ENCODE data around the gene HSD17B8. TPM values are rescaled to one million over a fixed set of nuclear protein-coding genes. Genes with fewer than 3 reads are reported as not detected.

Gene HSD17B8
- total RNA-seq, 1 experiment from 2014 or later, result 22.0 TPM

DNA sequence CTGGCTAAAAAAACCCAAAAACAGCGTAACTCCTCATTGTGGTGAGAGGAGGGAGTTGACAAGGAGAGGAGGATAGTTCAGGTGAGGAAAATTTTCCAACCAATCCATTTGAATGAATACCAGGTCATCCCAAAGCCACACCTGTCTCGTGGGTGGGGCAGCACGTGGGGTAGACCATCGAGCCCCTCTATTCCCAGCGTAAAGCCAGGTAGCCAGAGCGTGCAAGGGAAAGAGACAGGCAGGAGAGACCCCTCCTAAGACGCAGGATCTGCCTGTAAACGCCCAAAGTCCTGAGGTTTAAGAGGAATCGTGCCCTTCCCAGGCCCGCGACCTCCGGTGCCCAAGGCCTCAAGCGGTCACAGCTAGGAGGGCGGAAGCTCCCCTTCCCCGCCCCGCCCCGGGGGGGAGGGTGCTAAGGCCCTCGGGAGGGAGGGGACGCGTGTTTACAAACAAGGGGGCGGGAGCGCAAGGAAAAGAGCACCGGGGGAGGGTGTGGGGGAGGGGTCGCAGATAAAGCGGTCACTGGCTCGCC, 4.7 kb upstream of the HSD17B8 start:
- ChIA-PET POLR2A (interaction anchor here (0.6 to 1.5 kb wide), 6 partner anchors 9 to 229 kb away, joined by 3 to 6 read pairs (median 4); partner anchors contain the start of genes RING1, RPS18 and VPS52), CTCF (interaction anchor here (1.0 kb wide), 1 partner anchor 28 kb away, joined by 3 read pairs; no protein-coding TSS in a partner anchor), RAD21 (ENCODE audit: low non-redundant PET in 1 of 2, low total read pairs in 2 of 2, uncharacterized antibody in 2 of 2, unreplicated experiment in 2 of 2) (interaction anchor here in 1 of 2 experiments (0.7 kb wide), 1 partner anchor 39 kb away, joined by 3 read pairs; no protein-coding TSS in a partner anchor)
- peaks cover 32 to 47% of the 10 kb centered on the region in 2 experiments; a peak in 3 of 4 replicates for H3K36me3 ChIP-seq (ENCODE audit: control insufficient read depth in 1 of 2, insufficient read depth in 2 of 2, low read length in 2 of 2)
- peaks cover 31 to 52% of the 10 kb centered on the region in 2 experiments for H3K4me1 ChIP-seq (ENCODE audit: control insufficient read depth in 1 of 2, insufficient read depth in 2 of 2, low read length in 2 of 2)
- H4K20me1 ChIP-seq (ENCODE audit: insufficient read depth), result no peaks in the 10 kb centered on the region
- TSS peak; percentile 47 for BruUV-seq (replicated peaks)
- DNase-seq (ENCODE audit: low read depth, low spot score) (peak; percentile 74), ATAC-seq (peak; percentile 48)
- H3K9ac ChIP-seq (ENCODE audit: low read length), result peak overlapping the region; percentile 80
- H3K27ac ChIP-seq (ENCODE audit: low read depth, low read length), result peak overlapping the region; percentile 94
- H3K79me2 ChIP-seq (ENCODE audit: insufficient read depth, low read length), result peaks cover 69% of the 10 kb centered on the region
- peak overlapping the region; percentile 63 to 69 for H3K4me3 ChIP-seq (replicated peaks in 1 of 2; ENCODE audit: low read depth in 1 of 2, low read length in 2 of 2)
- no peaks in the 10 kb centered on the region for H3K9me2 ChIP-seq (ENCODE audit: insufficient read depth)
- H3K27me3 ChIP-seq (ENCODE audit: insufficient read depth, low read length), result no peaks in the 10 kb centered on the region
- H3K4me2 ChIP-seq (ENCODE audit: low read length), result peak overlapping the region; percentile 96
- intact Hi-C loops (cut with micrococcal nuclease), result loop anchor here (1.0 to 10.0 kb wide), 4 partner anchors 50 to 215 kb away; partner anchors contain the start of genes CUTA, PHF1 and RGL2
- H3K9me3 ChIP-seq (ENCODE audit: control insufficient read depth in 1 of 2, insufficient read depth in 1 of 2, low read depth in 1 of 2, low read length in 2 of 2), result no peaks in the 10 kb centered on the region
- TF ChIP-seq ELF1 (IDR thresholded peaks at IDR 0.05; ENCODE audit: borderline replicate concordance, low read depth), result no peak
- TF ChIP-seq SRF (IDR thresholded peaks at IDR 0.05; ENCODE audit: low read depth), result no peak
- no peak for TF ChIP-seq ZNF274 (IDR thresholded peaks at IDR 0.05; ENCODE audit: low read depth, low read length)
- no peak for TF ChIP-seq RAD21 (IDR thresholded peaks at IDR 0.05; ENCODE audit: low read depth)
- TF ChIP-seq FOSL1 (IDR thresholded peaks at IDR 0.05; ENCODE audit: low read depth), result no peak
- TF ChIP-seq, protein P1, sequence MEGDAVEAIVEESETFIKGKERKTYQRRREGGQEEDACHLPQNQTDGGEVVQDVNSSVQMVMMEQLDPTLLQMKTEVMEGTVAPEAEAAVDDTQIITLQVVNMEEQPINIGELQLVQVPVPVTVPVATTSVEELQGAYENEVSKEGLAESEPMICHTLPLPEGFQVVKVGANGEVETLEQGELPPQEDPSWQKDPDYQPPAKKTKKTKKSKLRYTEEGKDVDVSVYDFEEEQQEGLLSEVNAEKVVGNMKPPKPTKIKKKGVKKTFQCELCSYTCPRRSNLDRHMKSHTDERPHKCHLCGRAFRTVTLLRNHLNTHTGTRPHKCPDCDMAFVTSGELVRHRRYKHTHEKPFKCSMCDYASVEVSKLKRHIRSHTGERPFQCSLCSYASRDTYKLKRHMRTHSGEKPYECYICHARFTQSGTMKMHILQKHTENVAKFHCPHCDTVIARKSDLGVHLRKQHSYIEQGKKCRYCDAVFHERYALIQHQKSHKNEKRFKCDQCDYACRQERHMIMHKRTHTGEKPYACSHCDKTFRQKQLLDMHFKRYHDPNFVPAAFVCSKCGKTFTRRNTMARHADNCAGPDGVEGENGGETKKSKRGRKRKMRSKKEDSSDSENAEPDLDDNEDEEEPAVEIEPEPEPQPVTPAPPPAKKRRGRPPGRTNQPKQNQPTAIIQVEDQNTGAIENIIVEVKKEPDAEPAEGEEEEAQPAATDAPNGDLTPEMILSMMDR (IDR thresholded peaks at IDR 0.05 in 2 of 3, conservative IDR thresholded peaks at IDR 0.05 in 1 of 3; ENCODE audit: borderline replicate concordance in 1 of 3, insufficient read depth in 1 of 3, low read depth in 2 of 3, low read length in 2 of 3), result no peak
- TF ChIP-seq SP1 (IDR thresholded peaks at IDR 0.05; ENCODE audit: low read depth), result no peak
- TF ChIP-seq, protein P2, sequence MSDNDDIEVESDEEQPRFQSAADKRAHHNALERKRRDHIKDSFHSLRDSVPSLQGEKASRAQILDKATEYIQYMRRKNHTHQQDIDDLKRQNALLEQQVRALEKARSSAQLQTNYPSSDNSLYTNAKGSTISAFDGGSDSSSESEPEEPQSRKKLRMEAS (IDR thresholded peaks at IDR 0.05), result no peak
- TF ChIP-seq, protein P3, sequence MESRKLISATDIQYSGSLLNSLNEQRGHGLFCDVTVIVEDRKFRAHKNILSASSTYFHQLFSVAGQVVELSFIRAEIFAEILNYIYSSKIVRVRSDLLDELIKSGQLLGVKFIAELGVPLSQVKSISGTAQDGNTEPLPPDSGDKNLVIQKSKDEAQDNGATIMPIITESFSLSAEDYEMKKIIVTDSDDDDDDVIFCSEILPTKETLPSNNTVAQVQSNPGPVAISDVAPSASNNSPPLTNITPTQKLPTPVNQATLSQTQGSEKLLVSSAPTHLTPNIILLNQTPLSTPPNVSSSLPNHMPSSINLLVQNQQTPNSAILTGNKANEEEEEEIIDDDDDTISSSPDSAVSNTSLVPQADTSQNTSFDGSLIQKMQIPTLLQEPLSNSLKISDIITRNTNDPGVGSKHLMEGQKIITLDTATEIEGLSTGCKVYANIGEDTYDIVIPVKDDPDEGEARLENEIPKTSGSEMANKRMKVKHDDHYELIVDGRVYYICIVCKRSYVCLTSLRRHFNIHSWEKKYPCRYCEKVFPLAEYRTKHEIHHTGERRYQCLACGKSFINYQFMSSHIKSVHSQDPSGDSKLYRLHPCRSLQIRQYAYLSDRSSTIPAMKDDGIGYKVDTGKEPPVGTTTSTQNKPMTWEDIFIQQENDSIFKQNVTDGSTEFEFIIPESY (IDR thresholded peaks at IDR 0.05; ENCODE audit: extremely low read depth, insufficient replicate concordance, low read length), result no peak
- no peak for TF ChIP-seq JUND (IDR thresholded peaks at IDR 0.05)
- no peak for TF ChIP-seq EZH2 (IDR thresholded peaks at IDR 0.05)
- peak; percentile 35 for TF ChIP-seq POLR2A (IDR thresholded peaks at IDR 0.05; ENCODE audit: borderline replicate concordance, extremely low read depth, insufficient read depth, insufficient read length)
- TF ChIP-seq ZFX (IDR thresholded peaks at IDR 0.05), result peak; percentile 65; the same call in 1 of the 2 replicates
- TF ChIP-seq POLR2AphosphoS5 (IDR thresholded peaks at IDR 0.05; ENCODE audit: low read depth, low read length), result peak; percentile 47
- TF ChIP-seq, protein P4, sequence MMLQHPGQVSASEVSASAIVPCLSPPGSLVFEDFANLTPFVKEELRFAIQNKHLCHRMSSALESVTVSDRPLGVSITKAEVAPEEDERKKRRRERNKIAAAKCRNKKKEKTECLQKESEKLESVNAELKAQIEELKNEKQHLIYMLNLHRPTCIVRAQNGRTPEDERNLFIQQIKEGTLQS (IDR thresholded peaks at IDR 0.05), result no peak
- TF ChIP-seq, protein P5, sequence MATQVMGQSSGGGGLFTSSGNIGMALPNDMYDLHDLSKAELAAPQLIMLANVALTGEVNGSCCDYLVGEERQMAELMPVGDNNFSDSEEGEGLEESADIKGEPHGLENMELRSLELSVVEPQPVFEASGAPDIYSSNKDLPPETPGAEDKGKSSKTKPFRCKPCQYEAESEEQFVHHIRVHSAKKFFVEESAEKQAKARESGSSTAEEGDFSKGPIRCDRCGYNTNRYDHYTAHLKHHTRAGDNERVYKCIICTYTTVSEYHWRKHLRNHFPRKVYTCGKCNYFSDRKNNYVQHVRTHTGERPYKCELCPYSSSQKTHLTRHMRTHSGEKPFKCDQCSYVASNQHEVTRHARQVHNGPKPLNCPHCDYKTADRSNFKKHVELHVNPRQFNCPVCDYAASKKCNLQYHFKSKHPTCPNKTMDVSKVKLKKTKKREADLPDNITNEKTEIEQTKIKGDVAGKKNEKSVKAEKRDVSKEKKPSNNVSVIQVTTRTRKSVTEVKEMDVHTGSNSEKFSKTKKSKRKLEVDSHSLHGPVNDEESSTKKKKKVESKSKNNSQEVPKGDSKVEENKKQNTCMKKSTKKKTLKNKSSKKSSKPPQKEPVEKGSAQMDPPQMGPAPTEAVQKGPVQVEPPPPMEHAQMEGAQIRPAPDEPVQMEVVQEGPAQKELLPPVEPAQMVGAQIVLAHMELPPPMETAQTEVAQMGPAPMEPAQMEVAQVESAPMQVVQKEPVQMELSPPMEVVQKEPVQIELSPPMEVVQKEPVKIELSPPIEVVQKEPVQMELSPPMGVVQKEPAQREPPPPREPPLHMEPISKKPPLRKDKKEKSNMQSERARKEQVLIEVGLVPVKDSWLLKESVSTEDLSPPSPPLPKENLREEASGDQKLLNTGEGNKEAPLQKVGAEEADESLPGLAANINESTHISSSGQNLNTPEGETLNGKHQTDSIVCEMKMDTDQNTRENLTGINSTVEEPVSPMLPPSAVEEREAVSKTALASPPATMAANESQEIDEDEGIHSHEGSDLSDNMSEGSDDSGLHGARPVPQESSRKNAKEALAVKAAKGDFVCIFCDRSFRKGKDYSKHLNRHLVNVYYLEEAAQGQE (IDR thresholded peaks at IDR 0.05; ENCODE audit: low read depth), result no peak
- TF ChIP-seq EZH2phosphoT487 (IDR thresholded peaks at IDR 0.05; ENCODE audit: borderline replicate concordance), result no peak
- H2AFZ ChIP-seq (ENCODE audit: low read depth, low read length, poor library complexity, severe bottlenecking), result no peak overlapping the region

All from HCT116 (cell line).